Type B pancreatic cell (in vitro differentiated cells): ENCODE measurements around the gene CCDC157. TPM values are rescaled to one million over a fixed set of nuclear protein-coding genes. Genes with fewer than 3 reads are reported as not detected.
"Not testable (repeated sequence)": the region's sequence is repeated elsewhere in the genome, so short reads cannot be mapped to it uniquely, and the experiment has no call there.

Experiments used
- DNase-seq: peaks from one replicate; pipeline ENCODE4 v3.0.0; 2021; ENCODE audit warnings: mixed read lengths; ENCODE audit not compliant: unreplicated experiment; ENCODE audit errors: extremely low spot score
- H3K27ac Mint-ChIP-seq: 2 replicates; pipeline ENCODE4 v1.8.0; 2021; ENCODE audit warnings: mild to moderate bottlenecking, mixed read lengths
- H3K27me3 Mint-ChIP-seq: 2 replicates; pipeline ENCODE4 v1.8.0; 2021; ENCODE audit warnings: mixed read lengths
- H3K36me3 Mint-ChIP-seq: 2 replicates; pipeline ENCODE4 v1.8.0; 2021; ENCODE audit warnings: mixed read lengths
- H3K4me1 Mint-ChIP-seq: one replicate; pipeline ENCODE4 v1.8.0; 2021; ENCODE audit warnings: mixed read lengths; ENCODE audit not compliant: unreplicated experiment
- H3K4me3 Mint-ChIP-seq: 2 replicates; pipeline ENCODE4 v1.8.0; 2021; ENCODE audit warnings: mild to moderate bottlenecking, mixed read lengths
- H3K9me3 Mint-ChIP-seq: 2 replicates; pipeline ENCODE4 v1.8.0; 2021; ENCODE audit warnings: mixed read lengths
- CTCF ChIP-seq: fragments of 200-600 bp; sonication (generic); conservative IDR thresholded peaks from 2 replicates; pipeline ENCODE4 v1.5.0; 2021; ENCODE audit warnings: antibody characterized with exemption, mild to moderate bottlenecking
- total RNA-seq: library from RNA; stranded (reverse); gene quantifications from 2 replicates; pipeline ENCODE4 v1.2.1, GENCODE V29; 2021; ENCODE audit warnings: low replicate concordance

Gene CCDC157
- total RNA-seq, 1 donor from 2014 or later, result 9.4 TPM

GRCh38 chr22:30333707-30334087, 23.1 kb upstream of the CCDC157 start:
- no peak for DNase-seq
- no peak overlapping the region for H3K27ac Mint-ChIP-seq
- H3K27me3 Mint-ChIP-seq, result no peaks in the 10 kb centered on the region
- H3K4me1 Mint-ChIP-seq, result no peaks in the 10 kb centered on the region
- no peaks in the 10 kb centered on the region for H3K9me3 Mint-ChIP-seq
- H3K36me3 Mint-ChIP-seq, result peaks cover 17% of the 10 kb centered on the region
- no peak overlapping the region for H3K4me3 Mint-ChIP-seq
- TF ChIP-seq CTCF, result no peak

- H3K36me3 Mint-ChIP-seq, result peaks cover 21% of the 10 kb centered on the region
- no peaks in the 10 kb centered on the region for H3K27me3 Mint-ChIP-seq
- H3K4me1 Mint-ChIP-seq, result no peaks in the 10 kb centered on the region
- no peak for DNase-seq
- no peak for TF ChIP-seq CTCF
- no peaks in the 10 kb centered on the region for H3K9me3 Mint-ChIP-seq
- no peak overlapping the region for H3K4me3 Mint-ChIP-seq
- H3K27ac Mint-ChIP-seq, result no peak overlapping the region
Measured at GRCh38 chr22:30334646-30335045, 22.2 kb upstream of the CCDC157 start.

GRCh38 chr22:30335236-30335635, 21.6 kb upstream of the CCDC157 start:
- Mint-ChIP-seq H3K9me3 (no peaks in the 10 kb centered on the region), H3K27me3 (no peaks in the 10 kb centered on the region), H3K36me3 (peaks cover 24% of the 10 kb centered on the region), H3K4me1 (no peaks in the 10 kb centered on the region), H3K4me3 (no peak overlapping the region), H3K27ac (no peak overlapping the region)
- DNase-seq, result no peak
- TF ChIP-seq CTCF, result no peak

- no peak overlapping the region for H3K27ac Mint-ChIP-seq
- DNase-seq, result no peak
- no peaks in the 10 kb centered on the region for H3K27me3 Mint-ChIP-seq
- no peak for TF ChIP-seq CTCF
- H3K4me3 Mint-ChIP-seq, result no peak overlapping the region
- no peaks in the 10 kb centered on the region for H3K4me1 Mint-ChIP-seq
- peaks cover 25% of the 10 kb centered on the region for H3K36me3 Mint-ChIP-seq
- H3K9me3 Mint-ChIP-seq, result no peaks in the 10 kb centered on the region
Measured at GRCh38 chr22:30336752-30337460, 19.9 kb upstream of the CCDC157 start.

GRCh38 chr22:30337461-30337778, 19.4 kb upstream of the CCDC157 start:
- no peaks in the 10 kb centered on the region for H3K27me3 Mint-ChIP-seq
- no peak overlapping the region for H3K27ac Mint-ChIP-seq
- H3K36me3 Mint-ChIP-seq, result peaks cover 26% of the 10 kb centered on the region
- H3K9me3 Mint-ChIP-seq, result no peaks in the 10 kb centered on the region
- TF ChIP-seq CTCF, result no peak
- no peak for DNase-seq
- H3K4me1 Mint-ChIP-seq, result no peaks in the 10 kb centered on the region
- H3K4me3 Mint-ChIP-seq, result no peak overlapping the region

GRCh38 chr22:30338341-30338740, 18.5 kb upstream of the CCDC157 start:
- H3K27ac Mint-ChIP-seq, H3K9me3 Mint-ChIP-seq, H3K4me3 Mint-ChIP-seq, DNase-seq, H3K4me1 Mint-ChIP-seq, H3K27me3 Mint-ChIP-seq: not testable (repeated sequence)
- peaks cover 30% of the 10 kb centered on the region for H3K36me3 Mint-ChIP-seq
